HG02885 (cell line): ENCODE data around the gene THEM5.
"Not testable (repeated sequence)": the region's sequence is repeated elsewhere in the genome, so short reads cannot be mapped to it uniquely, and the experiment has no call there.

Source experiments
- ATAC-seq: cut with Tn5 transposase; IDR thresholded peaks from one replicate; pipeline ENCODE4 v1.9.1; 2021; ENCODE audit warnings: mild to moderate bottlenecking; ENCODE audit not compliant: unreplicated experiment, poor library complexity

Gene THEM5

GRCh38 chr1:151853411-151853943, at the start of gene THEM5:
THEM5 (minus strand) TSS chr1:151853712; CDS start chr1:151853565, 147 bp downstream.
- ATAC-seq, result no peak

GRCh38 chr1:151902858-151903257, 49.3 kb upstream of the THEM5 start:
- no peak for ATAC-seq

GRCh38 chr1:151900804-151901203, 47.3 kb upstream of the THEM5 start:
- not testable (repeated sequence) for ATAC-seq

GRCh38 chr1:151898519-151898991, 45.0 kb upstream of the THEM5 start:
- no peak for ATAC-seq

- no peak for ATAC-seq
These were observed 44.5 kb upstream of the THEM5 start for GRCh38 chr1:151897991-151898431.

- no peak for ATAC-seq
These were observed 39.8 kb upstream of the THEM5 start for GRCh38 chr1:151893176-151893924.

GRCh38 chr1:151892190-151892589, 38.7 kb upstream of the THEM5 start:
- no peak for ATAC-seq

GRCh38 chr1:151891512-151891911, 38.0 kb upstream of the THEM5 start:
- no peak for ATAC-seq

- ATAC-seq, result no peak
These were observed 35.6 kb upstream of the THEM5 start for GRCh38 chr1:151888972-151889570.

- no peak for ATAC-seq
These were observed 33.5 kb upstream of the THEM5 start for GRCh38 chr1:151887028-151887427.

- ATAC-seq, result no peak
These were observed 32.0 kb upstream of the THEM5 start for GRCh38 chr1:151885479-151885878.

- ATAC-seq, result not testable (repeated sequence)
These were observed 31.4 kb upstream of the THEM5 start for GRCh38 chr1:151884879-151885278.

- not testable (repeated sequence) for ATAC-seq
These were observed 30.9 kb upstream of the THEM5 start for GRCh38 chr1:151884445-151884844.

GRCh38 chr1:151883898-151884297, 30.4 kb upstream of the THEM5 start:
- ATAC-seq, result not testable (repeated sequence)

- ATAC-seq, result not testable (repeated sequence)
These were observed 29.4 kb upstream of the THEM5 start for GRCh38 chr1:151882918-151883317.

- ATAC-seq, result no peak
These were observed 29.0 kb upstream of the THEM5 start for GRCh38 chr1:151882466-151882865.

GRCh38 chr1:151881479-151881878, 28.0 kb upstream of the THEM5 start:
- no peak for ATAC-seq

GRCh38 chr1:151875419-151876097, 22.0 kb upstream of the THEM5 start:
- no peak for ATAC-seq

- not testable (repeated sequence) for ATAC-seq
These were observed 19.3 kb upstream of the THEM5 start for GRCh38 chr1:151872776-151873175.

GRCh38 chr1:151871284-151872030, 17.9 kb upstream of the THEM5 start:
- ATAC-seq, result no peak
